ENCODE data around the gene TENT4B. TPM values are rescaled to one million over a fixed set of nuclear protein-coding genes. Genes with fewer than 3 reads are reported as not detected.

The TENT4B gene
- polyA plus RNA-seq, 4 donors, result 12.8 to 20.0 (median 16.3) TPM

Other genes starting within 250 kb of the TENT4B start
- 10 to 100 TPM; 27.9 to 33.4 (median 29.2) TPM for gene CNEP1R1, start 128.1 kb upstream of the TENT4B start, polyA plus RNA-seq (ENCODE audit: insufficient read length in 4 of 4)
- 10 to 100 TPM; 17.2 to 21.7 (median 19.1) TPM for gene HEATR3, start 87.3 kb upstream of the TENT4B start, polyA plus RNA-seq (ENCODE audit: insufficient read length in 4 of 4)
- gene ADCY7, start 113.2 kb downstream of the TENT4B start, polyA plus RNA-seq (ENCODE audit: insufficient read length in 4 of 4), result 1 to 10 TPM; 5.2 to 9.9 (median 5.7) TPM
- gene BRD7, start 215.7 kb downstream of the TENT4B start, polyA plus RNA-seq (ENCODE audit: insufficient read length in 4 of 4), result 100 to 1,000 TPM in 2 of 4 donors, 10 to 100 TPM in 2; 82.4 to 138 (median 117) TPM

Data from left renal pelvis (tissue), 4 donors.